ENCODE results near the gene SLC34A2. TPM values are rescaled to one million over a fixed set of nuclear protein-coding genes. Genes with fewer than 3 reads are reported as not detected.
"Not testable (repeated sequence)": the region's sequence is repeated elsewhere in the genome, so short reads cannot be mapped to it uniquely, and the experiment has no call there.

SLC34A2 gene
- total RNA-seq, 1 experiment from 2014 or later: not detected

GRCh38 chr4:25658777-25659176 is 3.1 kb downstream of the SLC34A2 start:
- DNase-seq (ENCODE audit: low read depth): no peak

GRCh38 chr4:25661441-25661840 is 5.8 kb downstream of the SLC34A2 start:
- not testable (repeated sequence) for DNase-seq (ENCODE audit: low read depth)

GRCh38 chr4:25662306-25662705 is 6.7 kb downstream of the SLC34A2 start:
- DNase-seq (ENCODE audit: low read depth): no peak

- DNase-seq (ENCODE audit: low read depth): no peak
These were observed 8.1 kb downstream of the SLC34A2 start for GRCh38 chr4:25663781-25664180.

- DNase-seq (ENCODE audit: low read depth): no peak
These were observed 10.5 kb downstream of the SLC34A2 start for GRCh38 chr4:25666031-25666630.

- DNase-seq (ENCODE audit: low read depth): no peak
These were observed 12.4 kb downstream of the SLC34A2 start for GRCh38 chr4:25667931-25668557.

GRCh38 chr4:25670991-25671390 is 15.3 kb downstream of the SLC34A2 start:
- DNase-seq (ENCODE audit: low read depth): no peak

GRCh38 chr4:25672756-25673155 is 17.1 kb downstream of the SLC34A2 start:
- DNase-seq (ENCODE audit: low read depth): no peak

GRCh38 chr4:25674386-25674785 is 18.7 kb downstream of the SLC34A2 start:
- DNase-seq (ENCODE audit: low read depth): no peak

GRCh38 chr4:25676221-25676620 is 20.6 kb downstream of the SLC34A2 start:
- no peak for DNase-seq (ENCODE audit: low read depth)

GRCh38 chr4:25677157-25677556 is 21.5 kb downstream of the SLC34A2 start:
- no peak for DNase-seq (ENCODE audit: low read depth)

GRCh38 chr4:25677943-25678342 is 22.3 kb downstream of the SLC34A2 start:
- DNase-seq (ENCODE audit: low read depth): no peak

GRCh38 chr4:25687773-25688172 is 32.1 kb downstream of the SLC34A2 start:
- no peak for DNase-seq (ENCODE audit: low read depth)

- DNase-seq (ENCODE audit: low read depth): peak; percentile 31
These were observed 38.8 kb downstream of the SLC34A2 start for GRCh38 chr4:25694466-25694865.

GRCh38 chr4:25696409-25696808 is 40.8 kb downstream of the SLC34A2 start:
- DNase-seq (ENCODE audit: low read depth): no peak

- DNase-seq (ENCODE audit: low read depth): no peak
These were observed 41.9 kb downstream of the SLC34A2 start for GRCh38 chr4:25697516-25697915.

- DNase-seq (ENCODE audit: low read depth): no peak
These were observed 45.0 kb downstream of the SLC34A2 start for GRCh38 chr4:25700661-25701060.

- peak; percentile 53 for DNase-seq (ENCODE audit: low read depth)
These were observed 47.2 kb downstream of the SLC34A2 start for GRCh38 chr4:25702848-25703247.

GRCh38 chr4:25703731-25704388 is 48.2 kb downstream of the SLC34A2 start:
- DNase-seq (ENCODE audit: low read depth): peak; percentile 22

- DNase-seq (ENCODE audit: low read depth): no peak
These were observed 48.9 kb downstream of the SLC34A2 start for GRCh38 chr4:25704516-25704915.

GRCh38 chr4:25710637-25711036 is 55.0 kb downstream of the SLC34A2 start:
- no peak for DNase-seq (ENCODE audit: low read depth)

- no peak for DNase-seq (ENCODE audit: low read depth)
These were observed 57.0 kb downstream of the SLC34A2 start for GRCh38 chr4:25712611-25713010.

- no peak for DNase-seq (ENCODE audit: low read depth)
These were observed 58.2 kb downstream of the SLC34A2 start for GRCh38 chr4:25713812-25714211.

Data from LHCN-M2 (cell line).